HG03025 (cell line): ENCODE results near the gene ZNF467.

Experiments used
- ATAC-seq: cut with Tn5 transposase; IDR thresholded peaks from one replicate; pipeline ENCODE4 v1.9.1; 2021; ENCODE audit warnings: mild to moderate bottlenecking, moderate library complexity; ENCODE audit not compliant: unreplicated experiment, low FRiP score

The ZNF467 gene

DNA sequence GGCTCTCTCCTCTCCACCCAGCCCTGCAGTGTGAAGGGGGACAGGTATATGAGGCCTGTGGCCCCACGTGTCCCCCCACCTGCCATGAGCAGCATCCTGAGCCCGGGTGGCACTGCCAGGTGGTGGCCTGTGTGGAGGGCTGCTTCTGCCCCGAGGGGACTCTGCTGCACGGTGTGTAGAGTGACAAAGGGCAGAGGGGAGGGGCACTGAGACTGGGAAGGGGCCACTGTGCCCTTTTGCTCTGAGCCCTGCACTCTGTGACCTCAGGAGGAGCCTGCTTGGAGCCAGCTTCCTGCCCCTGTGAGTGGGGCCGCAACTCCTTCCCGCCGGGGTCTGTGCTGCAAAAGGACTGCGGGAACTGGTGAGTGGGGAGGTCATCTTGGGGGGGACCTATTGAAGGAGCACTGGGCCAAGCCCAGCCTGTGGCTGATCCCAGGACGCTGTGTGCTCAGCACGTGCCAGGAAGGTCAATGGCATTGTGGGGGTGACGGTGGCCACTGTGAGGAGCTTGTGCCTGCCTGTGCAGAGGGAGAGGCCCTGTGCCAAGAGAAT lies 15.0 kb upstream of the ZNF467 start:
- no peak for ATAC-seq

DNA sequence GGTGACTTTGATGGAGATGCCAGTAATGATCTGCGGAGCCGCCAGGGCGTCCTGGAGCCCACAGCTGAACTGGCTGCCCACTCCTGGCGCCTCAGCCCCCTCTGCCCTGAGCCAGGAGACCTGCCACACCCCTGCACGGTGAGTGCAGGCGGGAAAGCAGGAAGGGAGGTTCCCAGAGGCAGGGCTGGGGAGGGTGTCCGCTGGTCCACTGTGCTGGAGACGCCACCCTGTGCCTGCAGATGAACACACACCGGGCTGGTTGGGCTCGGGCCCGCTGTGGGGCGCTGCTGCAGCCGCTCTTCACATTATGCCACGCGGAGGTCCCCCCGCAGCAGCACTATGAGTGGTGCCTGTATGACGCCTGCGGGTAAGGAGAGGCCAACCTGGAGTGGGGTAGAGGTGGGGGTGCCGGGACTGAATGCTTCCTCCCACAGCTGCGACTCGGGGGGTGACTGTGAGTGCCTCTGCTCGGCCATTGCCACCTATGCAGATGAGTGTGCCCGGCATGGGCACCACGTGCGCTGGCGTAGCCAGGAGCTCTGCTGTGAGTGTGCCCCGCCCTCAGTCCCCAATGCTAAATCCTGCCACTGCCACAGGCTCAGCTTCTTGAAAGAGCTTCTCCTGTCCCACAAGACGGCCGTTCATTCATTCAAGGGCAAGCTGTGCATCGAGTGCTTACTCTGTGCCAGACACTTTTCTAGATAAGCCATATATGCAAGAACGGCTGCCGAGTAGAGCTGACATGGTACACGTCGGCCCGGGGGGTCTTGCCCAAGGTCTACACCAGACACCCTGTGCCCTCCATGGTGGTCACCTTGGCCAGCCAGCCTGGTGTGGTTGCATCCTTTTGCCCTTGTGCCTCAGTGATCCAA lies 14.3 kb upstream of the ZNF467 start:
- ATAC-seq = no peak

DNA sequence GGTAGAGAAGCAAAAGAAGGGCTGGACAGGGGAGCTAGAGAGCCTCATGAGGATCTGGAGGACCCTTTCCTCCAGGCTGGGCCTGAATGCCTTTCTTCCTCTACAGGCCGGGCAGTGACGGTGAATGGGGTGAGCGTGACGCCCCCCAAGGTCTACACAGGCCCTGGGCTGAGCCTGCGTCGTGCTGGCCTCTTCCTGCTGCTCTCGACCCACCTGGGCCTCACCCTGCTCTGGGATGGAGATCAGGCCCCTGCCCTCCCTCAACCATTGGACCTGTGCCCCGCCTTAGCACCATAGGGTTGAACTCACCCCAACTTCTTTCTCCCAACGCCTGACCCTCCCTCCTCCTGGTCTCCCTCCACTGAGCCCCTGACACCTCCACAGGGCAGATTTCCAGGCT lies 12.6 kb upstream of the ZNF467 start:
- ATAC-seq = no peak

DNA sequence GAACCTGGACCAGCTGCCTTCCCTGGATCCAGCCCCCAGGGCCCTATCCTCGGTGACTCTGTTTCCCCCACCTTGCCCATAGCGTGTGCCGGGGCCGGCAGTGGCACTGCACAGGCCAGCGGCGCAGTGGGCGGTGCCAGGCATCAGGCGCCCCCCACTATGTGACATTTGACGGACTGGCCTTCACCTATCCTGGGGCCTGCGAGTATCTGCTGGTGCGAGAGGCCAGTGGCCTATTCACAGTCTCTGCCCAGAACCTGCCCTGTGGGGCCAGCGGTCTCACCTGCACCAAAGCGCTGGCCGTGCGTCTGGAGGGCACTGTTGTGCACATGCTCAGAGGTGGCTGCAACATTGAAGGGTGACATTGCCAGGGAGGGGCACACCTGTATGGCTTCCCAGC lies 12.0 kb upstream of the ZNF467 start:
- ATAC-seq = no peak

DNA sequence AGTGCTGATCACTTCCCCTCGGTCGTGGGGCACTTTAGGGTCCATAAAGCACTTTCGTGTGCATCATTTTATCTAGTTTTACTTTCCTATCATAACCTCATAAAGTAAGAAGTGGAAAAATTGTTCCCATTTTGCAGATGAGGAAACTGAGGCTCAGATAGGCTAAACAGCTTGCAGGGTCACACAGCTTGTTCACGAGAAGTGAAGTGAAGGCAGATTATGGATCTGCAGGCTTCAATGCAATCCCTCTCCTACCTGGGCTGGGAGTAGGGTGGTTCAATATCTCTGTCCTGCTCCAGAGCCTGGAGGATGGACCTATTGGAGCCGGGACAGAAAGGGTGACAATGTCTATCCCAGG lies 10.8 kb upstream of the ZNF467 start:
- ATAC-seq = no peak

DNA sequence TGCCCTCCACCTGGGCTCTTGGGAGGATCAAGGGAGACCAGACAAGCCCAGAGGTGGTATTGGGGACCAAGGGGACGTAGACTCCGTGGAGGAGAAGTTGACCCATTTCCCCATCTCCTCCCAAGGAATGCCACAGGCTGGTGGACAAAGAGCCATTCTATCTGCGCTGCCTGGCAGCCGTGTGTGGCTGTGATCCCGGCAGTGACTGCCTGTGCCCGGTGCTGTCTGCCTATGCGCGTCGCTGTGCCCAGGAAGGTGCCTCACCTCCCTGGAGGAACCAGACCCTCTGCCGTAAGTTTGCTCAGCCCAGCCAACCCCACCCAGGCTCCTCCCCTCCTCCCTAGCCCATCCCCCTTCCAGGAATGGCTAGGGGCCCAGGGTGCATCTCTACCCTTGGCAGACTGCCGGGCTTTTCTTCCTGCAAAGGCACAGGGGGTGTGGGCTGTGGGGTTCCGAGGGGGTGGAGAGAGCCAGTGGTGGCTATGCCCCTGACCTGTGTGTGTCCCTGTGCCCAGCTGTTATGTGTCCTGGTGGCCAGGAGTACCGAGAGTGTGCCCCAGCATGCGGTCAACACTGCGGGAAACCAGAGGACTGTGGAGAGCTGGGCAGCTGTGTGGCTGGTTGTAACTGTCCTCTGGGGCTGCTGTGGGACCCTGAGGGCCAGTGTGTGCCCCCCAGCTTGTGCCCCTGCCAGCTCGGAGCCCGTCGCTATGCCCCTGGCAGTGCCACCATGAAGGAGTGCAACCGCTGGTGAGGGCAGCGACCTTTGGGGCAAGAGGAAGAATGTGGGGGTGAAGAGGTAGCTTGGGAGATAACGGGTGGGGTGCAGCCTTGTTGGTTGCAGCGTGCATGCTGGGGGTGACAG lies 10.2 kb upstream of the ZNF467 start:
- ATAC-seq = no peak

DNA sequence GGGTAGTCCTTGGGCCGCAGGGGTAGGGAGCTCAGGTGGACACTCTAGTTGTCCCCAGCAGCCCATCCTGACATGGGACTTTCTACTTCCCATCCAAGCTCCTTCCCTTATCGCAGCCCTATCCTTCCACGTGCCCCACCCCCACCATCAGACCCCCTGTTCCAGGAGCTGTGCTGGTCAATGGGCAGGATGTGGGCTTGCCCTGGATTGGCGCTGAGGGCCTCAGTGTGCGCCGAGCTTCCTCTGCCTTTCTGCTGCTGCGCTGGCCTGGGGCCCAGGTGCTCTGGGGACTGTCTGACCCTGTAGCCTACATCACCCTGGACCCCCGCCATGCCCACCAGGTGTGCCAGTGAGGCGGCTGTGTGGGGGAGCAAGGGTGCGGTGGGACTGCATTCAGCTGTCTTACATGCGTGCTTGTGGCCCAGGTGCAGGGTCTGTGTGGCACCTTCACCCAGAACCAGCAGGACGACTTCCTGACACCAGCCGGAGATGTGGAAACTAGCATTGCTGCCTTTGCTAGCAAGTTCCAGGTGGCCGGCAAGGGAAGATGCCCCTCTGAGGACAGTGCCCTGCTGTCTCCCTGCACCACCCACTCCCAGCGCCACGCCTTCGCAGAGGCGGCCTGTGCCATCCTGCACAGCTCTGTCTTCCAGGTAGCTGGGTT lies 9.4 kb upstream of the ZNF467 start:
- ATAC-seq = no peak

DNA sequence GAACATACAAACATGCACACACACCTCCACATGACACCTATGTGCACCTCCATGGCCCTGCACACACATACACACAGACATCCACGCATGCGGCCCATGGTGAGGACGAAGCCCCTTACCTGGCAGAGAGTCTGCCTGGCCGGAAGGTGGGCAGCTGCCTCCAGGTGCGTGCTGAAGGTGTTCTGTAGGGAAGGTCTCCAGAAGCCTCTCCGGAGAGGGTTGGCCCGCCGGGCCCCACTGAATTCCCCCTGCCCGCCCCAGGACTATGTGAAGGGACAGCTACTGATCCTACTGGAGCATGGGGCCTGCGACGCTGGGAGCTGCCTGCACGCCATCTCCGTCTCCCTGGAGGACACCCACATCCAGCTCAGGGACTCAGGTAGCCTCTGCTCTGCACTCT lies 8.5 kb upstream of the ZNF467 start:
- no peak for ATAC-seq

DNA sequence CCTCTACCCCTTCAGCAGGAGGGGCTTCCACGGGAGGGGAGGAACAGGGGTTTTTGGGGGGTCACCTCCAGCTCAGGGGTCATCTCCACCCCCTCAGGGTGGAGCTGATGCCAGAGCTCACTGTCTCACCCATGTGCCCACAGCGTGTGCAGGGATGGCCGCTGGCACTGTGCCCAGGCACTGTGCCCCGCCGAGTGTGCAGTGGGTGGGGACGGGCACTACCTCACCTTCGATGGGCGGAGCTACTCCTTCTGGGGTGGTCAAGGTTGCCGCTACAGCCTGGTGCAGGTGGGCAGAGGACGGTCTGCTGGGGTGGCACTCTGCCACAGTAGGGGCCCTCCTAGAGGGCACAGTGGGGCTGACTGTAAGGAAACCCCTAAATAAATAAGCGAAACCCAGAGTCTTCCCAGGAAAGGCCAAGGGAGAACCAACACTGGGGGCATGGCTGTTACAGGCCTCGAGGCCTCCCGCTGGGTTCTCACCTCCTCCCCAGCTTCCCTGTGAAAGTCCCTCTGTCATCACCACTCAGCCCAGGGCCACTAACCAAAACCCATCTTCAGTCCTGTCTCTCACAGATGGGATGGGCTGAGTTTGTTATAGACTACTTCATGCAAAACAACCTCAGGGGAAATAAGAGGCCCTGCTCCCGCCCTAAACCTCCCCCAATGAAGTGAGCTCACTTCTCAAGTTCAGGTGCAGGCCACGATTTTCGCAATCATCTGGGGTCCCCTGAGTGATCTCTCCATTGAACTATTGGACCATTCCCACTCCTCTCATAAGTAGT lies 7.4 kb upstream of the ZNF467 start:
- ATAC-seq = no peak

DNA sequence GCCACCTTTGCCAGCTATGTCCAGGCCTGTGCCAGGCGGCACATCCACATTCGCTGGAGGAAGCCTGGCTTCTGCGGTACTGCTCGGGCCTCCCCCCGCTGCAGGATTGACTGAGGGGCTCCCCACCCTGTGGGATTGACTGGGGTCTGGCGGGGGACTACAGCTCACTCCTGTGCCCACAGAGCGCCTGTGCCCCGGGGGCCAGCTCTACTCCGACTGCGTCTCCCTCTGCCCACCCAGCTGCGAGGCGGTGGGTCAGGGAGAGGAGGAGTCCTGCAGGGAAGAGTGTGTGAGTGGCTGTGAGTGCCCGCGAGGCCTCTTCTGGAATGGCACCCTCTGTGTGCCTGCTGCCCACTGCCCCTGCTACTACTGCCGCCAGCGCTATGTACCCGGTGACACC lies 6.7 kb upstream of the ZNF467 start:
- no peak for ATAC-seq

DNA sequence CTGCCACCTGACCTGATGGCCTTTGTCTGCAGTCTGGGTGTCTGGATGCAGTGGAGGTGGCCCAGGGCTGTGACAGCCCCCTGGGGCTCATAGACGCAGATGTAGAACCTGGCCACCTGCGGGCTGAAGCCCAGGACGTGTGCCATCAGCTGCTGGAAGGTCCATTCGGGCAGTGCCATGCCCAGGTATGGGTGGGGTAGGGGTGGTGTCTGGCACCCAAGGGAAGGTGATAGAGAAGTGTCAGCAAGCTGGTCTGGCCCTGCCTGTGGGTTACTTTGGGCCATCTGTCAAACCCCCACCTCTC lies 6.1 kb upstream of the ZNF467 start:
- ATAC-seq = no peak

DNA sequence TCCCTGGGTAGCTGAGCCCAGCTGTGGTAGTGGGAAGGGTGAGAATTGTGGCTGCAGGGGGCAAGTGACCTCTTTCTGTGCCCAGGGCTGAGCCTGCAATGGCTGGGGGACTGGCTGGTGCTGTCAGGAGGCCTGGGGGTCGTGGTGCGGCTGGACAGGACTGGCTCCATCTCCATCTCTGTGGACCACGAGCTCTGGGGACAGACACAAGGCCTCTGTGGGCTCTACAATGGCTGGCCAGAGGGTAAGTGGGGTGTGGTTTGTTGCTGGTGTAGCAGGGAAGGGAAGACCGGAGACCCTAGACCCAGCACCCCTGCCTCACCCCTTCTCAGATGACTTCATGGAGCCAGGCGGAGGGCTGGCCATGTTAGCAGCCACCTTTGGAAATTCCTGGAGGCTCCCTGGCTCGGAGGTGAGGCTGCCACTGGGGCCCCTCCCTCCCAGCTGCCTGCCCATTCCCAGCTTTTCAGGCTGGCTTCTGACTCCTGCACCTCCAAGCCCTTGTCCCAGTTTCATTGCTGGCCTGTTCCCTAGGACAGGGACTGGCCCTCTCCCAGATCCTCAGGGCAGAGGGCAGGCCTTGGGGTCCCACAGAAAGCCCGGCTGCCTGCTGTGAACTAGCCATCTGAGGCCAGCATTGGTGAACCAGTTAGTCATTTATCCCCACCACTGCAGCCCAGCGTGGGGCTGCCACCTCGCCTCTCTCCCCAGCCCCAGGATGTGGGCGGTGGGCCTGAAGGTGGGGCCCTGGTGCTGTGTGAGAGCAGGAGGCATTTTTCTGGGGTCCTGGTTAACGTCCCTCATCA lies 5.5 kb upstream of the ZNF467 start:
- ATAC-seq = no peak

DNA sequence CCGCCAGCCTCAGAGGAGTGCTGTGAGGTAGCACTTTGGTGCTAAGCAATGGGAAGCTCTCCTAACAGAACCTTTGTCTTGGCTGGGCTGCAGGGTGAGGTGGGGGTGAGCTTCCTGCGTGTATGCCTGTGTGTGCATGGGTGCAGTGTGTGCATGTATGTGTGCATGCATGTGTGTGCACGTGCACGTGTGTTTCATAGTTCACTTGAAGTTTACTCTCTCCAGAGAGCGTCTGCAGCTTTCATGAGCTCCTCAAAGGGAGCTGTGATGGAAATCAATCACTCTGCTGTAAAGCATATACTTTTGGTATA lies 4.9 kb upstream of the ZNF467 start:
- no peak for ATAC-seq

DNA sequence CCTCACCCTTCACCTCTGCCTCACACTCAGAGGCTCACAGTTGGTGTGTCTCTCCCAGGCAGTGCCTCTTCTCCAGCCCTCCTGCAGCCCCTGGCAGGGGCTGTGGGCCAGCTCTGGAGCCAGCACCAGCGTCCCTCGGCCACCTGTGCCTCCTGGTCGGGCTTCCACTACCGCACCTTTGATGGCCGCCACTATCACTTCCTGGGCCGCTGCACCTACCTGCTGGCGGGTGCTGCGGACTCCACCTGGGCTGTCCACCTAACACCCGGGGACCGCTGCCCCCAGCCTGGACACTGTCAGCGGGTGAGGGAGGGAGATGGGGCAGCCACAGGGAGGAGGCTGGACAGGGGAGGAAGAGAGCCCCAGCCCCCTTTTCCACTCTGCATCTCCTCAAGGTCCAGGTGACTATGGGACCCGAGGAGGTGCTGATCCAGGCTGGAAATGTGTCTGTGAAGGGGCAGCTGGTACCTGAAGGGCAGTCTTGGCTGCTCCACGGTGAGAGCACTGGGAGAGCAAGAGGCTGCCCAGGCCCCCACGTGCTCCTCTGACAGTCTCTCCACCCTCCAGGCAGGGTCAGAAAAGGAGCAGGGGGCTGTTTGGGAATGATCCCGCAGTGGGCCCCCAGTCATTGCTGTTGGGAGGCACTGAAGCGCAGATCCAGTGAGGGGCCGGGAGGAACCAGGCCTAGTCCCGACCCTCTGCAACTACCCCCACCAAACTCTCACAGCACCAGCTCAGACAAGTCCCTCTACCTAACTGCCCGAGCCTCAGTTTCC lies 4.4 kb upstream of the ZNF467 start:
- ATAC-seq = no peak

DNA sequence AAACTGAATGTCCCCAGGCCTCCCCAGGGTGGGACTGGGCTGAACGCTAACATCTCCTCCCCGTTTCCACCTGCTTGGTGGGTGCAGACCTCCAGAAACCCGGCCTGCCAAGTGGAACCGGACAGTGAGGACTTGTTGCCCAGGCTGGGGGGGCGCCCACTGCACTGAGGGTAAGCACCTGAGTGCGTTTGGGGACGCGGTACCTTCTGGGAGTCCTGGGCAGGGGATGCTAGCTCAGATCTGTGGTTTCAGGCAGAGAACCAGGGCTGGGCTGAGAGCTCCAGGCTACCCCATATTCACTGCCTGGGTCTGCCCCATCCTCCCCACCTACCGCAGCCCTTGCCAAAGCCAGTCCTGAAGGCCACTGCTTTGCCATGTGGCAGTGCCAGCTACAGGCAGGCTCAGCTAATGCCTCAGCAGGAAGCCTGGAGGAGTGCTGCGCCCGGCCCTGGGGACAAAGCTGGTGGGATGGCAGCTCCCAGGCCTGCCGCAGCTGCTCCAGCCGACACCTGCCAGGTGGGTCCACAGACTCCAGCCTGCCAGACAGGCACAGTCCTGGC lies 3.5 kb upstream of the ZNF467 start:
- no peak for ATAC-seq

DNA sequence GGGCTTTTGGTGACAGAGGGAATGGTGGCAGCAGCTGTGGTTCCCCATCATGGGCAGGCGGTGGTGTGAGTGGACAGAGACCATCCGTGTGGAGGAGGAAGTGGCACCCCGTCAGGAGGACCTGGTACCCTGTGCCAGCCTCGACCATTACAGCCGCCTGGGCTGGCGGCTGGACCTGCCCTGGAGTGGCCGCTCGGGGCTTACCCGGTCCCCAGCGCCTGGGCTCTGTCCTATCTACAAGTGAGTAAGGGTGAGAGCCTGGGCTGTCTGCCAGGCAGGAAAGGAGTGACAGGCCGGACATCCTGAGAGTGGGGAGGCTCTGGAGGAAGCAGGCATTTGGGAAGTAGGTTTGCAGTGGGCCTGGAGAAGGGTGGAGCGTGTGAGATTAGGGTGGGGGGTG lies 2.9 kb upstream of the ZNF467 start:
- ATAC-seq = no peak

DNA sequence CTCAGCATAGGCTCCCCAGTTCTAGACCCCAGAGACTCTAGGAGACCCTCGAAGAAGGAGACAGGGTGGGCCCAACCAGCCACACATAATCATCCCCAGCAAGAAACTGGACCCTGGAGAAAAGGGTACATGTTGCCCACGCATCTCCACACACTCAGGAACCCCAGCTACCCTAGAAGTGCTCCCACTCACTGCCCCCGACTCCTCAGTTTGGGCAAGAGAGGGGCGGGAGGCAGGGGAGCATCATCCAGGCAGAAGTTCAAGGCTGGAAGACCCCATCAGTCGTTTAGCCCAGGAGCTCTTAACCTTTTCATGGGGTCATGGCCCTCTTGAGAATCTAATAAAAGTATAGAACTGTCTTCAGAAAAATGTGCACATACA lies 1.8 kb upstream of the ZNF467 start:
- ATAC-seq = no peak

DNA sequence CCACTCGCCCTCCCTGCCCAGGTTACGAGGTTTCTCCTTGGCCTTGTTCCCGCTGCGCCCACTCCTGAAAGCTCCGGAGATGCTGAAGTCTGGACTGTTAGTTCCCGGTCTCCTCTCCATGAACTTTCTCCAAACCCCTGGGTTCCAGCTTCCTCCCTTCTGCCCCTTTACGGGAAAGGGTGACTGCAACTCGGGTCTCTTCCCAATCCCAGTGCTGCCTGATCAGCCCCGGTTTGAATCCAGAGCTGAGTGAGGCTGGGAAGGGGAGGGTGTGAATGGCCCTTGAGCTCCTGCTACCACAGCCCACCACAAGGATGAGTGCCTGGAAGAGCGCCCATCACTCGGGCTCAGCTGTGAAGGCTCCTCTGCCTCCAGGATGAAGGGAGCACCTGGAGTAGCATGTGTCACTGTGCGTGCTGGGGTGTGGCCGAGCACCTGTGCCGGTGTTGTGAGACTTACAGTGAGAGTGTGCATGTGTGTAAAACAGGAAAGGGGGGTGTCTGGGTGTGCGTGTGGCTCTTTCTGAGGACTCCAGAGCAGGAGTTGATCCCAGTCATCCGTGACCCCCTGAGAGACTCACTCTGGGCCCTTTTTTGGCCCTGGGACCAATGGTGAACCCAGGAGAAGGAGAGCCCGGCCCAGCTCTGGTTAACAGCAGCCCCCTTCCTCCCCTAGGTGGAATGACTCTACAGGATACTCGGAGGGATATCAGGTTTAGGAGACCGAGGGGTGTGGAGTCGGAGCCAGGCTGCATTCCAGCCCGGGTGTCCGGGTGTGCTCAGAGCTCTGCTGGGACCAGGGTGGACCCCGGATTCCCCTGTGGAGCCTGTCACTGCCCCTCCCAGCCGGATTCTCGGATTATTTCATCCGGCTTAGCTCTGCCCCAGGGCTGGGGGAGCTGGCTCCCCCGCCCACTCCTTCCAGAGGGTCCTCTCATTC lies 1.1 kb upstream of the ZNF467 start:
- ATAC-seq = no peak
